HG03095 (cell line): ENCODE data around the gene SACS.
A peak's percentile ranks its signal among the peaks of the same experiment; 100 is the strongest.

ENCODE experiments used
- ATAC-seq: cut with Tn5 transposase; IDR thresholded peaks from one replicate; pipeline ENCODE4 v1.9.1; 2021; ENCODE audit warnings: moderate library complexity; ENCODE audit not compliant: unreplicated experiment

The SACS gene

DNA sequence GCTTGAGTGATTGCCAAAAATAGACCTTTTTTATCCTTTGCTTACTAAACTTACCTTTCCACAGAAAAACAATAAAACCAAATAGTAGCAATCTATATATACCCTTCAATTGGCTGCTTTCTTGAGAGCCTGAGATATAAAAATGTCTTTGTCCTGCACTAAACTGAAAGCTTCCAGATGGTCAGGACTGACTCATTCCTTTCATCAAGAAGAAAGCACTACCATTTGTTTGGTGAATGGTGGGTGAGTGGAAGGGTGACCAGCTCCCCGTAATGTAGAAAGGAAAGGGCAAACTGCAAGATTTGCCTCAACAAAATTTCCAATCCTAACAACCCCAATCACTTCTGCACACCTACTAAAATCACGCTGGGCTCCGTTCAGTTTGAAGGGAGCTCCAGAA is 67.8 kb downstream of the SACS start:
- ATAC-seq, result no peak

GRCh38 chr13:23359882-23360281 is 73.6 kb downstream of the SACS start:
- no peak for ATAC-seq

- ATAC-seq, result no peak
These were observed 76.2 kb downstream of the SACS start for GRCh38 chr13:23357349-23357748.

GRCh38 chr13:23356368-23356767 is 77.1 kb downstream of the SACS start:
- ATAC-seq, result no peak

- no peak for ATAC-seq
These were observed 79.0 kb downstream of the SACS start for GRCh38 chr13:23354520-23354919.

DNA sequence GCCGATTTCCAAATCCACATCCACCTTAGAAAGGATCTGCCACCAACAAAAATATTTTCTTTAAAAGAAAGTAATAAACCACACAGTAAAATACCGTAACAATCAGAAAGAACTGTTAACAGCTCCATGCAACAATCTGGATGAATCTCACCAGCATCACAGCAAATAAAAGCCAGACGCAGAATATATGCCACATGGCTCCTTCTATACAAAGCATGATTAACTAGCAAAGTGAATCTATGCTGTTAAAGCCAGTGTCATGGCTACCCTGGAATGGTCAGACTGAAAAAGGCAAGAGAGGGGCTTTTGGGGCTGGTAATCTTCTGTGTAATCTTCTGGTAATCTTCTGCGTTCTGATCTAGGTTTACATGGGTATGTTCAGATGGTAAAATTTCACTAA is 81.3 kb downstream of the SACS start:
- ATAC-seq, result no peak

DNA sequence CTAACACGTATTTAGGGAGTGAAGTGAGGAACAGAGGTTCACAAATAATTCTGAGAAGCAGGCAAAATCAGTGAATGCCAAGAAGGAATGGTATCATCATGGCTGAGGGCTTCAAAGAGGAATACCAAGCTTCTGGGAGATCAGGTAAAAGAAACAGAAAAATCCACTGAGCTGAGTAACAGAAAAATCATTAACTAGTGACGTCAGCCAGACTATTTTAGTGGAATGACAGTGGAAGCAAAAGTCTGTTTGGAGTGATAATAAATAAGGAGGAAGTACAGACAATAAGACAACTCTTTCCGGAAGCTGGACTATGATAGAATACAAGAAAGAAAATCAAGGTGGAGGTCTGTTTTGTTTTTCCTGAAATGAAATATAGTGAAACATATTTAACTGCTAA is 83.5 kb downstream of the SACS start:
- ATAC-seq, result no peak

DNA sequence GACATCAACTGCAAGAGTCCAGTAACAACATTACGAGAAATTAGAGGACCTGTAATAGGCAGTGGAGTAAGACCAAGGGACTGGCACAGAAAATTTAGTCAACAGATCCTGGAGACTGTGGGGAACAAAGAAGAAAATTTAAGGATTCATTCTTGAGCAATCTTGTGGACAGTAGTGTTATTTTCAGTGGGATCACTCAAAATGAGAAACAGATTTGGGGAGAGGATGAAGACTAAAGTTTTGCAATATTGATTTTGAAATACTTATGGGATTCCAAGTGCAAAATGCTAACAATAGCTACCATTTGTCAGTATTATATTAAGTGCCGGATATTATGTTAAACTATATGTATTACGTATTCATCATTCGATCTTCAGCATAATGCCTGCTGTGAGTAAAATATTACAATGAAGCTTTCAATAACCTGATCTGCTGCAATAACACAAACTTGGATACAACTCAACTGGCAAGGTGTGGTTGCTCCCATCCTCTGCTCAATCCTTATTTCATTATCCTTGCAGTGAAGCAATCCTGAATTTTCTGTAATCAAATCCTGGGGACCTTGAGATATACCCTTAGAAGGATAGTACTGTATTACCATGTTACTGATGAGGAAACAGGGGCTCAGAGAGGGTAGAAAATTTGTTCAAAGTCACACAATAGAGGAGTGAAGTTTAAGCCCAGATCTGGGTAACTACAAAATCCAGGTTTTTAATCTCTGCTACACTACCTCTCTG is 84.2 kb downstream of the SACS start:
- no peak for ATAC-seq

- no peak for ATAC-seq
These were observed 85.0 kb downstream of the SACS start for GRCh38 chr13:23348262-23349127.

DNA sequence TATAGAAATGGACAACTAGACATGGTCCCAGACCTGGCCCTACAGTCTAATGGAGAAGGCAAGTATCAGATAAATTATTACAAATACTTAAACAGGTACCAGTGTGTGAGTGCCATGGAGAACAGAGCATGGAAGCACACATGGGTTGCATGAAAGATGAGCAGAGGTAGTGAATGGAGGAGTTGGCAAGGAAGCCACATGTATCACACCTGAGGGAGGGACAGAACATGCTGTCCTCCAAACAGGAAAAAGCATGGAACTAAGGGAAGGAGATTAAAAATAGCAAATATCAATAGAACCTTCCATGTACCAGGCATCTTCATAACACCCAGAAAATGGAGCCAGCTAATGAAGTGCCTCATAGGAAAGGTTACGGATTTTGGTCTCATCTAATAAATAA is 85.9 kb downstream of the SACS start:
- no peak for ATAC-seq

DNA sequence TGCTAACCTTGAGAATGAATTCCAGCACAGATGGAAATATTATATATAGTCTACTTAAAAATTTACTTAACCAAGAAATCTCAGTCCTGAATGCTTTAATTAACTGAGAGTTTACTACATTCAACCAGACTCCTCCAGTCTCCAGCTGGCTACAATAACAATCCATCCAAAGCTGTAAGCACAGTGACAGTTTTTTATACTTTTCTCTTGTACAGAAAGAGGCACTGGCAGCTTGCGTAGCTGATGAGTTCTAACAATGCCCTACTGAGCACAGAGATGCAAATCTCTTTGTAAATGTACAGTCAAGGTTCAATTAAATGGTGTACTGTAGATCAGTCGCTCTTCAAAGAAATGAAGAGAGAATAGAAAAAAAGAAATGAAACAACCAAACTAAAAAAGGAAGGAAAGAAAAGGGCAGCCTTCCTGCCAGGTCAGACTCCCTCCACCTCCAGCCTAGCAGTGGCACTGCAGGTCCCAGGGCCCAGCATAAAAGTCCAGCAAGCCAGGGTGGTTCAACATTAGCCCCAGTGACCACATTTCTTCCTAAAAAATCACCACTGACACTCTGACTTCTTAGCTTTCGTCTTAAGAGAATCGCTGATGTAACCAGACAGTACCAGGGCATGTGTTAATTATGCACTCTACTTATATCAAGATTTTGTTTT is 88.4 kb downstream of the SACS start:
- no peak for ATAC-seq

- no peak for ATAC-seq
These were observed 94.3 kb downstream of the SACS start for GRCh38 chr13:23339225-23339624.

DNA sequence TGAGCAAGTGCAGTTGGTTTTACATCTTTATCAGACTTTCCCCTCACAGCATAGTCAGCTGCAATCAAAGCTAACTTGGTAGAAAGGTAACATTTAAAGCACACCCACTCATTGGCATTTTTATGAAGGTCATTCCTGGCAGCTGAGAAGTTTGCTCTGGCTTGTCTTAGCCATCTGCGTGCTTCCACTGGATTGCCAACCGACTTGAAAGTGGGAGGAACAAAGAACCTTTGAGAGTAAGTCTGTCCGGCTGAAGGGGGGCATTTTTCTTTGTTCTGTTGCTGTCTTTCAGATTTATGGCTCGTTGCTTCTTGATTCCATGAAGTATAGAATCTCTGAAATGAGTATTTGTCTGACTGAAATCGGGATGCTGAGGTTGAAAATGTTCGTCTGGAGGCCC is 103.1 kb downstream of the SACS start:
- no peak for ATAC-seq

- peak; percentile 48 for ATAC-seq
These were observed 108.3 kb downstream of the SACS start for GRCh38 chr13:23325191-23325590.

GRCh38 chr13:23323946-23324709 is 109.4 kb downstream of the SACS start:
- ATAC-seq, result no peak

GRCh38 chr13:23322353-23323336 is 110.9 kb downstream of the SACS start:
- ATAC-seq, result no peak

DNA sequence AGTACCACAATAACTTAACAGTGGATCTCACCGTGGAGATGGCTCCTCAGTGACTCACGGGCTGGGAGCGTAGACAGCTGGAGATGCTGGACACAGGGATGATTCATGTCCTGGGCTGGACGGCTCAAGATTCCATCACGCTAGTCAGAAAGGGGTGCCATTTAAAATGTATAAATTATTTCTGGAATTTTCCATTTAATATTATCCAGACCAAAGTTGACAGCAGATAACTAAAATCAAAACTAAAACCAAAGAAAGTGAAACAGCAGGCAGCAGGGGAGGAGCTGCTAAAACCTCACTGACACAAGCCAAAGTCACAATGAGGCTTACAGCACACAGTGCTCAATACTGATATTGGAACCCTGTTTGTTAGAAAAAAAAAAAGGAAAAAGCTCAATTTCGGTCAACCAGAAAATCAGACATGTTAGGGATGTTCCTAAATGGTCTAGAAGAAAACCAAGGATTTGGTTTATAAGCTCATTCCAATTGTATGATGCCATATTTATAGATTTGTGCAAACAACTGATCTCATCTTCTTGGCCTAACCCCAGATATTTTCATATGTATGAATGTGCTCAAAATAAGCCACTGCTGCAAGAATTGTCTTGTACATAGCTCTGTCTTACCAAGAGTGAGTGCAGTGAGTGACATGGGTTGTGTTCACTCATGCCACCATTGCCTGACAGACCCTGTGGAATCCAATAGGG is 111.8 kb downstream of the SACS start:
- ATAC-seq, result peak; percentile 72

DNA sequence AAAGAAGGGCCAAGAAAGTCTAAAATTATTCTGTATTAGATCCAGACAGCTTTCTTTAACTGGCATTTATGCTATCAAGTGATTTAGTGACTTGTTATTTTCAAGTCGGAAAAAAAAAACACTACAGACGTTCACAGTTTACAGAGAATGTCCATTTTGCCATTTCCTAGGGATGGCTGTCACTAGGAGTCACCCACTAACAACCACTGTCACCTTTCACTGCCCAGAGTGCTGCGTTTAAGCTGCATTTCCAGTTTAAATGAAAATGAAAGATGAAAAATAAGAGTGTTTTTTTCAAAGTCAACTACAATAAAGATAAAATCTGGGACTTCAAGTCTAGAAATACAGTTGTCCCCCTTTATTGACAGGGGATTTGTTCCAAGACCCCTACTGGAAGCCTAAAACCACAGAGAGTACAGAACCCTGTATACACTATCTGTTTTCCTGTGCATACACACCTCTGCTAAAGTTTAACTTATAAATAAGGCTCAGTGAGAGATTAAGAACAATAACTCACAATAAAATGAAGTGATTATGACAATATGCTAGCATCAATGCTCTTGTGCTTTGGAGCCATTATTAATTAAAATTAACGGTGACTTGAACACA is 112.5 kb downstream of the SACS start:
- peak; percentile 3 for ATAC-seq

DNA sequence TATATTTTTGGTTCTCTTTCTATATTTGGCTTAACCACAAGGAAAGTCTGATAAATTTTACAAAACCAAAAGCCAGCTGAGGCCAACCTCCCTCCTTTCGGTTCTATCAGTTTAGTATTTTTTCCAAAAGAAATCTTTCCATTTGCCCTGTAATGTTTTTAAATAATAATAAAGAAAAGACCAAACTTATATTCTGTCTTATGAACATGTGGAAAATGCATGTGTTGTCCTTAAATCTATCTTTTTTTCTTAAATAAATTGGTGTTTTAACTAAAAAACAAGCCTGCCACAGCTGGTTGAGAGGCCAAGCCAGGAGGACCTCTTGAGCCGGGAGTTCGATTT is 113.6 kb downstream of the SACS start:
- ATAC-seq, result no peak
